Measurements from ENCODE around the gene CR1L. TPM values are rescaled to one million over a fixed set of nuclear protein-coding genes. Genes with fewer than 3 reads are reported as not detected.

Gene CR1L
- total and polyA plus RNA-seq, 9 of the 15 experiments (the other 6 are each of a cell fraction or from before 2014, with no cell fraction given): 10.1 to 74.8 (median 34.3) TPM

GRCh38 chr1:207747627-207748492, 102.9 kb downstream of the CR1L start (continued):
- TF ChIP-seq ZNF592 (IDR thresholded peaks at IDR 0.05) (peak; percentile 95), ZNF436 (CRISPR knock-in tag; IDR thresholded peaks at IDR 0.05) (no peak), MYC (IDR thresholded peaks at IDR 0.05; ENCODE audit: low read depth, low read length) (no peak; the same call in 1 of the 2 replicates), MYC (CRISPR knock-in tag; IDR thresholded peaks at IDR 0.05; ENCODE audit: borderline replicate concordance, low read depth) (peak; percentile 76; the same call in 1 of the 2 replicates), TBP (optimal IDR thresholded peaks at IDR 0.05; ENCODE audit: low read depth, low read length) (peak; percentile 51), BDP1 (IDR thresholded peaks at IDR 0.05; ENCODE audit: insufficient read depth, insufficient read length) (no peak), ZC3H11A (IDR thresholded peaks at IDR 0.05; ENCODE audit: low read depth, low read length) (no peak), MCM3 (IDR thresholded peaks at IDR 0.05) (no peak), ZNF778 (CRISPR knock-in tag; IDR thresholded peaks at IDR 0.05) (no peak), HOMEZ (CRISPR knock-in tag; IDR thresholded peaks at IDR 0.05) (no peak), NFATC3 (IDR thresholded peaks at IDR 0.05) (no peak), NR1H2 (CRISPR knock-in tag; IDR thresholded peaks at IDR 0.05) (no peak), ATF7 (IDR thresholded peaks at IDR 0.05) (0 out of 2 replicates have a peak, but pooled peaks have one; percentile 43), ZNF174 (CRISPR knock-in tag; IDR thresholded peaks at IDR 0.05) (no peak), MTA3 (IDR thresholded peaks at IDR 0.05; ENCODE audit: borderline replicate concordance) (peak; percentile 75), FOXM1 (IDR thresholded peaks at IDR 0.05; ENCODE audit: low read depth) (no peak), FOXM1 (CRISPR knock-in tag; IDR thresholded peaks at IDR 0.05; ENCODE audit: low read depth) (no peak), DIDO1 (tag; IDR thresholded peaks at IDR 0.05; ENCODE audit: low read depth) (no peak), BACH1 (tag; IDR thresholded peaks at IDR 0.05) (no peak), ZKSCAN3 (CRISPR knock-in tag; IDR thresholded peaks at IDR 0.05) (no peak), KAT2B (IDR thresholded peaks at IDR 0.05; ENCODE audit: low read depth, low read length) (no peak)
- TF ChIP-seq, protein P1, sequence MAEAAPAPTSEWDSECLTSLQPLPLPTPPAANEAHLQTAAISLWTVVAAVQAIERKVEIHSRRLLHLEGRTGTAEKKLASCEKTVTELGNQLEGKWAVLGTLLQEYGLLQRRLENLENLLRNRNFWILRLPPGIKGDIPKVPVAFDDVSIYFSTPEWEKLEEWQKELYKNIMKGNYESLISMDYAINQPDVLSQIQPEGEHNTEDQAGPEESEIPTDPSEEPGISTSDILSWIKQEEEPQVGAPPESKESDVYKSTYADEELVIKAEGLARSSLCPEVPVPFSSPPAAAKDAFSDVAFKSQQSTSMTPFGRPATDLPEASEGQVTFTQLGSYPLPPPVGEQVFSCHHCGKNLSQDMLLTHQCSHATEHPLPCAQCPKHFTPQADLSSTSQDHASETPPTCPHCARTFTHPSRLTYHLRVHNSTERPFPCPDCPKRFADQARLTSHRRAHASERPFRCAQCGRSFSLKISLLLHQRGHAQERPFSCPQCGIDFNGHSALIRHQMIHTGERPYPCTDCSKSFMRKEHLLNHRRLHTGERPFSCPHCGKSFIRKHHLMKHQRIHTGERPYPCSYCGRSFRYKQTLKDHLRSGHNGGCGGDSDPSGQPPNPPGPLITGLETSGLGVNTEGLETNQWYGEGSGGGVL (CRISPR knock-in tag; IDR thresholded peaks at IDR 0.05): no peak

Data from K562 (cell line).